SK-N-SH treated with all-trans-retinoic acid at 6 μM for 48 hours (cell line): Measurements from ENCODE around the gene SBF2.

Source experiments
- ATAC-seq: fragments of 200-7000 bp; cut with Tn5 transposase; 3 replicates; pipeline ENCODE4 v1.9.1; 2020; ENCODE audit warnings: mild to moderate bottlenecking, moderate library complexity
- ARNTL ChIP-seq: fragments of 450-650 bp; formaldehyde crosslinking; IDR thresholded peaks from 2 replicates; pipeline ENCODE4 v1.5.0; 2020; ENCODE audit warnings: low read depth, mild to moderate bottlenecking, moderate library complexity, borderline replicate concordance
- BACH2 ChIP-seq: fragments of 250-450 bp; sonication (Bioruptor Pico); IDR thresholded peaks from 2 replicates; pipeline ENCODE4 v1.9.0; 2021; ENCODE audit warnings: mild to moderate bottlenecking, borderline replicate concordance
- CSDC2 ChIP-seq: fragments of 250-450 bp; sonication (Bioruptor Pico); IDR thresholded peaks from 2 replicates; pipeline ENCODE4 v1.5.0; 2020; ENCODE audit warnings: mild to moderate bottlenecking, moderate library complexity
- ESRRG ChIP-seq: fragments of 250-450 bp; sonication (Bioruptor Pico); IDR thresholded peaks from 2 replicates; pipeline ENCODE4 v1.6.1; 2021; ENCODE audit warnings: mild to moderate bottlenecking
- GLIS3 ChIP-seq: fragments of 250-450 bp; sonication (Bioruptor Pico); IDR thresholded peaks from 2 replicates; pipeline ENCODE4 v1.5.0; 2020; ENCODE audit warnings: mild to moderate bottlenecking, moderate library complexity
- OSR1 ChIP-seq: fragments of 250-450 bp; sonication (Bioruptor Pico); IDR thresholded peaks from 2 replicates; pipeline ENCODE4 v1.8.0; 2022; ENCODE audit warnings: moderate library complexity, mild to moderate bottlenecking, inconsistent platforms
- PPARA ChIP-seq: fragments of 250-450 bp; sonication (Bioruptor Pico); IDR thresholded peaks from 2 replicates; pipeline ENCODE4 v1.5.0; 2020; ENCODE audit warnings: mild to moderate bottlenecking, borderline replicate concordance
- RARB ChIP-seq: fragments of 250-450 bp; sonication (Bioruptor Pico); IDR thresholded peaks from 2 replicates; pipeline ENCODE4 v1.8.0; 2021; ENCODE audit warnings: mild to moderate bottlenecking, moderate library complexity
- SNAI2 ChIP-seq: fragments of 250-450 bp; sonication (Bioruptor Pico); IDR thresholded peaks from 2 replicates; pipeline ENCODE4 v1.5.0; 2020; ENCODE audit warnings: mild to moderate bottlenecking, moderate library complexity
- TCF4 ChIP-seq: fragments of 250-450 bp; sonication (Bioruptor Pico); IDR thresholded peaks from 2 replicates; pipeline ENCODE4 v1.8.0; 2021; ENCODE audit warnings: mild to moderate bottlenecking, moderate library complexity, borderline replicate concordance
- TOX ChIP-seq: fragments of 250-450 bp; sonication (Bioruptor Pico); IDR thresholded peaks from 2 replicates; pipeline ENCODE4 v1.8.0; 2021; ENCODE audit warnings: mild to moderate bottlenecking, moderate library complexity, borderline replicate concordance
- ZC3H10 ChIP-seq: fragments of 250-450 bp; sonication (Bioruptor Pico); IDR thresholded peaks from 2 replicates; pipeline ENCODE4 v1.5.1; 2021; ENCODE audit warnings: mild to moderate bottlenecking, moderate library complexity
- ZFP3 ChIP-seq: fragments of 250-450 bp; sonication (Bioruptor Pico); IDR thresholded peaks from 2 replicates; pipeline ENCODE4 v1.5.0; 2020; ENCODE audit warnings: mild to moderate bottlenecking, moderate library complexity
- ZFP30 ChIP-seq: fragments of 450-650 bp; formaldehyde crosslinking; IDR thresholded peaks from 2 replicates; pipeline ENCODE4 v1.5.0; 2022; ENCODE audit warnings: mild to moderate bottlenecking, moderate library complexity
- ZNF70 ChIP-seq: fragments of 450-650 bp; formaldehyde crosslinking; IDR thresholded peaks from 2 replicates; pipeline ENCODE4 v1.5.0; 2020; ENCODE audit warnings: mild to moderate bottlenecking, moderate library complexity
- TF ChIP-seq, protein P1 (sequence below): fragments of 250-450 bp; sonication (Bioruptor Pico); IDR thresholded peaks from 2 replicates; pipeline ENCODE4 v1.5.0; 2020; ENCODE audit warnings: mild to moderate bottlenecking, moderate library complexity
- TF ChIP-seq, protein P2 (sequence below): fragments of 250-450 bp; sonication (Bioruptor Pico); IDR thresholded peaks from 2 replicates; pipeline ENCODE4 v1.5.1; 2021; ENCODE audit warnings: mild to moderate bottlenecking, moderate library complexity
- TF ChIP-seq, protein P3 (sequence below): fragments of 250-450 bp; sonication (Bioruptor Pico); IDR thresholded peaks from 2 replicates; pipeline ENCODE4 v1.8.0; 2021; ENCODE audit warnings: low read depth, mild to moderate bottlenecking, moderate library complexity, borderline replicate concordance
- TF ChIP-seq, protein P4 (sequence below): fragments of 250-450 bp; sonication (Bioruptor Pico); IDR thresholded peaks from 2 replicates; pipeline ENCODE4 v1.8.0; 2020; ENCODE audit warnings: mild to moderate bottlenecking, moderate library complexity, borderline replicate concordance

Gene SBF2

DNA sequence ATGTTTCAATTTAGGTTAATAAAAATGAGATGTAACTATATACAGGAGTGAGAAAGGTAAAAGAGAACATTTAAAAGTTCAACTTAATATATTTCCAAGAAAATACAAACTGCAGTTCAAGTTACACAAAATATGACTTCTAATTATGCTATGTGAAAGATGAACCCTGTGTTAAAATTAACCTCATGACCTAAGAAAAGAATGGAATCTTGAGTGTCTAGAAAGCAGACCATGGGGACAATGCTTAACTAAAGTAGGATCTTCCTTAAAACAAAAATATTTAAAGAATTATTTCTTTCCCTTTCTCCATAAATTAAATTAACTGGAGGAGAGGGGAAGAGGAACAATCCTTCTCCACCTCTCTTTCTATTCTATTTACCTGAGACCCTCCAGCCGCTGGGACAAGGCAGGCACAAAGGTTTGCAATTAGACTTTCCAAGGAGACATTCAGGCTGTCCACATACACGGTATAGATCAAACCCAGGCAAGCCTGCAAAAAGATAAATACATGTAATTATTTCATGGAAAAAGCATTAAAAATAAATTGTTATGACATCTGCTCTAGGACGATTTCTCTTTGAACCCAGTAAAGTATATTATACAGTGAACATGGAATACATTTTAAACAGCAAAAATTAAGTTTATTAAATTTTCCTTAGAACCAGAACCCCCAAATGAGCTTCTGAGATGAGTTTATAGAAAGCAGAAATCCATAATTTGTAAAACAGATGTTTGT lies 264.5 kb downstream of the SBF2 start:
- TF ChIP-seq, protein P1, sequence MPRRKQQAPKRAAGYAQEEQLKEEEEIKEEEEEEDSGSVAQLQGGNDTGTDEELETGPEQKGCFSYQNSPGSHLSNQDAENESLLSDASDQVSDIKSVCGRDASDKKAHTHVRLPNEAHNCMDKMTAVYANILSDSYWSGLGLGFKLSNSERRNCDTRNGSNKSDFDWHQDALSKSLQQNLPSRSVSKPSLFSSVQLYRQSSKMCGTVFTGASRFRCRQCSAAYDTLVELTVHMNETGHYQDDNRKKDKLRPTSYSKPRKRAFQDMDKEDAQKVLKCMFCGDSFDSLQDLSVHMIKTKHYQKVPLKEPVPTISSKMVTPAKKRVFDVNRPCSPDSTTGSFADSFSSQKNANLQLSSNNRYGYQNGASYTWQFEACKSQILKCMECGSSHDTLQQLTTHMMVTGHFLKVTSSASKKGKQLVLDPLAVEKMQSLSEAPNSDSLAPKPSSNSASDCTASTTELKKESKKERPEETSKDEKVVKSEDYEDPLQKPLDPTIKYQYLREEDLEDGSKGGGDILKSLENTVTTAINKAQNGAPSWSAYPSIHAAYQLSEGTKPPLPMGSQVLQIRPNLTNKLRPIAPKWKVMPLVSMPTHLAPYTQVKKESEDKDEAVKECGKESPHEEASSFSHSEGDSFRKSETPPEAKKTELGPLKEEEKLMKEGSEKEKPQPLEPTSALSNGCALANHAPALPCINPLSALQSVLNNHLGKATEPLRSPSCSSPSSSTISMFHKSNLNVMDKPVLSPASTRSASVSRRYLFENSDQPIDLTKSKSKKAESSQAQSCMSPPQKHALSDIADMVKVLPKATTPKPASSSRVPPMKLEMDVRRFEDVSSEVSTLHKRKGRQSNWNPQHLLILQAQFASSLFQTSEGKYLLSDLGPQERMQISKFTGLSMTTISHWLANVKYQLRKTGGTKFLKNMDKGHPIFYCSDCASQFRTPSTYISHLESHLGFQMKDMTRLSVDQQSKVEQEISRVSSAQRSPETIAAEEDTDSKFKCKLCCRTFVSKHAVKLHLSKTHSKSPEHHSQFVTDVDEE (CRISPR knock-in tag): peak; percentile 87; the same call in 1 of the 2 replicates
- TF ChIP-seq SNAI2 (CRISPR knock-in tag): no peak
- no peak for TF ChIP-seq PPARA
- TF ChIP-seq, protein P2, sequence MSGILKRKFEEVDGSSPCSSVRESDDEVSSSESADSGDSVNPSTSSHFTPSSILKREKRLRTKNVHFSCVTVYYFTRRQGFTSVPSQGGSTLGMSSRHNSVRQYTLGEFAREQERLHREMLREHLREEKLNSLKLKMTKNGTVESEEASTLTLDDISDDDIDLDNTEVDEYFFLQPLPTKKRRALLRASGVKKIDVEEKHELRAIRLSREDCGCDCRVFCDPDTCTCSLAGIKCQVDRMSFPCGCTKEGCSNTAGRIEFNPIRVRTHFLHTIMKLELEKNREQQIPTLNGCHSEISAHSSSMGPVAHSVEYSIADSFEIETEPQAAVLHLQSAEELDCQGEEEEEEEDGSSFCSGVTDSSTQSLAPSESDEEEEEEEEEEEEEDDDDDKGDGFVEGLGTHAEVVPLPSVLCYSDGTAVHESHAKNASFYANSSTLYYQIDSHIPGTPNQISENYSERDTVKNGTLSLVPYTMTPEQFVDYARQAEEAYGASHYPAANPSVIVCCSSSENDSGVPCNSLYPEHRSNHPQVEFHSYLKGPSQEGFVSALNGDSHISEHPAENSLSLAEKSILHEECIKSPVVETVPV (CRISPR knock-in tag): 0 out of 2 replicates have a peak, but pooled peaks have one; percentile 42
- peak; percentile 99 for TF ChIP-seq TCF4
- TF ChIP-seq ZFP30: no peak
- TF ChIP-seq, all 23 proteins: peak for 3
- ATAC-seq: peak; percentile 40; the same call in 2 of the 3 replicates

DNA sequence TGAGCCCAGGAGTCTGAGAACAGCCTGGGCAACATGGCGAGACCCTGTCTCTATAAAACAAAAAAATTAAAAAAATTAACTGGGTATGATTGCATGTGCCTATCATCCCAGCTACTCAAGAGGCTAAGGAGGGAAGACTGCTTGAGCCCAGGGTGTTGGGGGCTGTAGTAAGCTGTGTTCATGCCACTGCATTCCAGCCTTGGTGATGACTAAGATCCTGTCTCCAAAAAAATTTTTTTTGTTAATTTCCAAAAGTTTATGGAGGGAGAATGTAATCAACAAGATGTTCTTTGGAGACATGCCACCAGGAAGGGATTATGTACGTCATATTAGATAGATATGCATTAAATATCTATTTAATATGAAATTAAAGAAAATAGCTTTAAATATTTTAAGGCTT lies 267.5 kb downstream of the SBF2 start:
- no peak for ATAC-seq
- TF ChIP-seq GLIS3 (CRISPR knock-in tag) (no peak), PPARA (no peak), OSR1 (no peak), ZFP30 (no peak)

DNA sequence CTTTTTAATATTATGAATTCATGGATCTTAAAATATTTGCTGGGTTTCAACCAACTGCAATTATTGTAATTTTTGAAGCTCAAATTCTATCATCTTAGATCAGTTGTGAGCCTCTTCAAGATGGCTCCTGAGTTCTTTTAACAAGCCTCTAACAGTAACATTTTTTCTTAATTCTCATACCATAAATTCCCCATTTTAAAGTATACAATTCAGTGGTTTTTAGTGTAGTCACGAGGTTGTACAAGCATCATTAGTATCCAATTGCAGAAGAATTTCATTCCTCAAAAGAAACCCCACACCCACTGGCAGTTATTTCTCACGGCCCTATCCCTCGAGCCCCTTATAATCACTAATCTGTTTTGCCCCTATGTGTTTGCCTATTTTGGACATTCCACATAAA lies 270.8 kb downstream of the SBF2 start:
- TF ChIP-seq TOX (CRISPR knock-in tag) (no peak), RARB (CRISPR knock-in tag) (no peak), SNAI2 (CRISPR knock-in tag) (no peak), ZC3H10 (no peak), TCF4 (no peak), ZFP3 (CRISPR knock-in tag) (no peak), PPARA (no peak), ESRRG (CRISPR knock-in tag) (no peak), CSDC2 (no peak), OSR1 (no peak), ZFP30 (no peak), ARNTL (CRISPR knock-in tag) (no peak), GLIS3 (CRISPR knock-in tag) (no peak), BACH2 (no peak), ZNF70 (no peak)
- TF ChIP-seq, protein P3, sequence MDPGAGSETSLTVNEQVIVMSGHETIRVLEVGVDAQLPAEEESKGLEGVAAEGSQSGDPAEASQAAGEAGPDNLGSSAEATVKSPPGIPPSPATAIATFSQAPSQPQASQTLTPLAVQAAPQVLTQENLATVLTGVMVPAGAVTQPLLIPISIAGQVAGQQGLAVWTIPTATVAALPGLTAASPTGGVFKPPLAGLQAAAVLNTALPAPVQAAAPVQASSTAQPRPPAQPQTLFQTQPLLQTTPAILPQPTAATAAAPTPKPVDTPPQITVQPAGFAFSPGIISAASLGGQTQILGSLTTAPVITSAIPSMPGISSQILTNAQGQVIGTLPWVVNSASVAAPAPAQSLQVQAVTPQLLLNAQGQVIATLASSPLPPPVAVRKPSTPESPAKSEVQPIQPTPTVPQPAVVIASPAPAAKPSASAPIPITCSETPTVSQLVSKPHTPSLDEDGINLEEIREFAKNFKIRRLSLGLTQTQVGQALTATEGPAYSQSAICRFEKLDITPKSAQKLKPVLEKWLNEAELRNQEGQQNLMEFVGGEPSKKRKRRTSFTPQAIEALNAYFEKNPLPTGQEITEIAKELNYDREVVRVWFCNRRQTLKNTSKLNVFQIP (CRISPR knock-in tag): no peak
- TF ChIP-seq, protein P1 (CRISPR knock-in tag): no peak
- TF ChIP-seq, protein P2 (CRISPR knock-in tag): no peak
- TF ChIP-seq, protein P4, sequence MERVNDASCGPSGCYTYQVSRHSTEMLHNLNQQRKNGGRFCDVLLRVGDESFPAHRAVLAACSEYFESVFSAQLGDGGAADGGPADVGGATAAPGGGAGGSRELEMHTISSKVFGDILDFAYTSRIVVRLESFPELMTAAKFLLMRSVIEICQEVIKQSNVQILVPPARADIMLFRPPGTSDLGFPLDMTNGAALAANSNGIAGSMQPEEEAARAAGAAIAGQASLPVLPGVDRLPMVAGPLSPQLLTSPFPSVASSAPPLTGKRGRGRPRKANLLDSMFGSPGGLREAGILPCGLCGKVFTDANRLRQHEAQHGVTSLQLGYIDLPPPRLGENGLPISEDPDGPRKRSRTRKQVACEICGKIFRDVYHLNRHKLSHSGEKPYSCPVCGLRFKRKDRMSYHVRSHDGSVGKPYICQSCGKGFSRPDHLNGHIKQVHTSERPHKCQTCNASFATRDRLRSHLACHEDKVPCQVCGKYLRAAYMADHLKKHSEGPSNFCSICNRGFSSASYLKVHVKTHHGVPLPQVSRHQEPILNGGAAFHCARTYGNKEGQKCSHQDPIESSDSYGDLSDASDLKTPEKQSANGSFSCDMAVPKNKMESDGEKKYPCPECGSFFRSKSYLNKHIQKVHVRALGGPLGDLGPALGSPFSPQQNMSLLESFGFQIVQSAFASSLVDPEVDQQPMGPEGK (CRISPR knock-in tag): no peak
- TF ChIP-seq, all 23 proteins: peak for 0
- ATAC-seq: no peak
